WERI-Rb-1 (cell line): Measurements from ENCODE around the gene OR8B4.

Experiments used
- DNase-seq: peaks from one replicate; pipeline ENCODE4 v3.0.0-alpha.2; 2020
- H3K27ac ChIP-seq: fragments of 250-450 bp; sonication (Bioruptor Pico); 2 replicates; pipeline ENCODE4 v1.5.1; 2020; ENCODE audit warnings: mild to moderate bottlenecking, moderate library complexity
- H3K27me3 ChIP-seq: fragments of 250-450 bp; sonication (Bioruptor Pico); 2 replicates; pipeline ENCODE4 v1.5.1; 2021; ENCODE audit warnings: mild to moderate bottlenecking, low read depth, moderate library complexity; ENCODE audit not compliant: insufficient read depth, severe bottlenecking
- H3K36me3 ChIP-seq: fragments of 250-450 bp; sonication (Bioruptor Pico); 2 replicates; pipeline ENCODE4 v1.5.1; 2020; ENCODE audit warnings: mild to moderate bottlenecking, moderate library complexity
- H3K4me3 ChIP-seq: 2 replicates; pipeline ENCODE4 v1.5.1; 2011; ENCODE audit warnings: low read depth, mild to moderate bottlenecking, control low read depth, low read length
- H3K9me3 ChIP-seq: fragments of 250-450 bp; sonication (Bioruptor Pico); 2 replicates; pipeline ENCODE4 v1.5.1; 2021; ENCODE audit warnings: mild to moderate bottlenecking, moderate library complexity; ENCODE audit not compliant: severe bottlenecking
- TF ChIP-seq, protein P1 (sequence below): IDR thresholded peaks from 2 replicates; pipeline ENCODE4 v1.5.1; 2011; ENCODE audit warnings: low read depth, mild to moderate bottlenecking, control low read depth, inconsistent platforms, low read length

OR8B4 gene, protein sequence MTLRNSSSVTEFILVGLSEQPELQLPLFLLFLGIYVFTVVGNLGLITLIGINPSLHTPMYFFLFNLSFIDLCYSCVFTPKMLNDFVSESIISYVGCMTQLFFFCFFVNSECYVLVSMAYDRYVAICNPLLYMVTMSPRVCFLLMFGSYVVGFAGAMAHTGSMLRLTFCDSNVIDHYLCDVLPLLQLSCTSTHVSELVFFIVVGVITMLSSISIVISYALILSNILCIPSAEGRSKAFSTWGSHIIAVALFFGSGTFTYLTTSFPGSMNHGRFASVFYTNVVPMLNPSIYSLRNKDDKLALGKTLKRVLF

GRCh38 chr11:124424384-124424921 lies at the start of gene OR8B4:
Gene OR8B4 (minus strand): TSS chr11:124424871. CDS start chr11:124424871, 0 bp downstream.
- Histone ChIP-seq H3K27ac (no peak within 1 kb of the TSS), H3K27me3 (peaks cover 2% of the 10 kb centered on the region), H3K36me3 (no peaks in the 10 kb centered on the region), H3K4me3 (no peak within 1 kb of the TSS), H3K9me3 (no peaks in the 10 kb centered on the region)
- DNase-seq: no peak
- TF ChIP-seq, protein P1, sequence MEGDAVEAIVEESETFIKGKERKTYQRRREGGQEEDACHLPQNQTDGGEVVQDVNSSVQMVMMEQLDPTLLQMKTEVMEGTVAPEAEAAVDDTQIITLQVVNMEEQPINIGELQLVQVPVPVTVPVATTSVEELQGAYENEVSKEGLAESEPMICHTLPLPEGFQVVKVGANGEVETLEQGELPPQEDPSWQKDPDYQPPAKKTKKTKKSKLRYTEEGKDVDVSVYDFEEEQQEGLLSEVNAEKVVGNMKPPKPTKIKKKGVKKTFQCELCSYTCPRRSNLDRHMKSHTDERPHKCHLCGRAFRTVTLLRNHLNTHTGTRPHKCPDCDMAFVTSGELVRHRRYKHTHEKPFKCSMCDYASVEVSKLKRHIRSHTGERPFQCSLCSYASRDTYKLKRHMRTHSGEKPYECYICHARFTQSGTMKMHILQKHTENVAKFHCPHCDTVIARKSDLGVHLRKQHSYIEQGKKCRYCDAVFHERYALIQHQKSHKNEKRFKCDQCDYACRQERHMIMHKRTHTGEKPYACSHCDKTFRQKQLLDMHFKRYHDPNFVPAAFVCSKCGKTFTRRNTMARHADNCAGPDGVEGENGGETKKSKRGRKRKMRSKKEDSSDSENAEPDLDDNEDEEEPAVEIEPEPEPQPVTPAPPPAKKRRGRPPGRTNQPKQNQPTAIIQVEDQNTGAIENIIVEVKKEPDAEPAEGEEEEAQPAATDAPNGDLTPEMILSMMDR: no peak

DNA sequence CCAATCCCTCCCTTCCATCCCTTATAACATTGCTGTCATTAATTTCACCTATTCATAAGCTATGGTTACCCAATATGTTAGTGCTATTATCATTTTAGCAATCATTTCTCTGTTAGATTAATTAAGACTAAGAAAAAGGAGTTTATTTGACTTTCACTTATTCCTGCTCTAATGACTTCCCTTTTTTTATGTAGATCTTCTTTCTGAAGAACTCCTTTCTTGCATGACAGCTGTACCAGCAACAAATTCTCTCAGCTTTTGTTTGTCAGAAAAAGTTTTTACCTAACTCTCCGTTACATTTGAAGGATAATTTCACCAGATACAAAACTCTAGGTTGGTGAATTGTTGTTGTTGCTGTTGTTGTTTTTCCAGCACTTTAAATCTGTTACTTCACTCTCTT lies 49.4 kb upstream of the OR8B4 start:
- H3K36me3 ChIP-seq: no peaks in the 10 kb centered on the region
- no peak overlapping the region for H3K27ac ChIP-seq
- peaks cover 2% of the 10 kb centered on the region for H3K27me3 ChIP-seq
- no peak overlapping the region for H3K4me3 ChIP-seq
- TF ChIP-seq, protein P1: no peak
- no peaks in the 10 kb centered on the region for H3K9me3 ChIP-seq
- no peak for DNase-seq

GRCh38 chr11:124473476-124473875 lies 48.8 kb upstream of the OR8B4 start:
- Histone ChIP-seq H3K4me3 (no peak overlapping the region), H3K9me3 (no peaks in the 10 kb centered on the region), H3K36me3 (no peaks in the 10 kb centered on the region), H3K27ac (no peak overlapping the region), H3K27me3 (peaks cover 2% of the 10 kb centered on the region)
- no peak for DNase-seq
- TF ChIP-seq, protein P1: no peak

GRCh38 chr11:124470561-124471227 lies 46.0 kb upstream of the OR8B4 start:
- DNase-seq: no peak
- Histone ChIP-seq H3K36me3 (no peaks in the 10 kb centered on the region), H3K27me3 (peaks cover 2% of the 10 kb centered on the region), H3K9me3 (no peaks in the 10 kb centered on the region), H3K4me3 (no peak overlapping the region), H3K27ac (no peak overlapping the region)
- TF ChIP-seq, protein P1: no peak

GRCh38 chr11:124467381-124467927 lies 42.8 kb upstream of the OR8B4 start:
- H3K27me3 ChIP-seq: no peaks in the 10 kb centered on the region
- H3K9me3 ChIP-seq: no peaks in the 10 kb centered on the region
- no peak for DNase-seq
- no peak overlapping the region for H3K27ac ChIP-seq
- no peak overlapping the region for H3K4me3 ChIP-seq
- TF ChIP-seq, protein P1: no peak
- no peaks in the 10 kb centered on the region for H3K36me3 ChIP-seq
